Endothelial cell of hepatic sinusoid (primary cell): ENCODE data around the gene TMEM95.

Experiments
- in situ Hi-C: cut with HindIII; loops from 2 replicates; pipeline ENCODE4 v1.10.0; 2017; ENCODE audit warnings: low sequenced_read_pairs

TMEM95 gene

DNA sequence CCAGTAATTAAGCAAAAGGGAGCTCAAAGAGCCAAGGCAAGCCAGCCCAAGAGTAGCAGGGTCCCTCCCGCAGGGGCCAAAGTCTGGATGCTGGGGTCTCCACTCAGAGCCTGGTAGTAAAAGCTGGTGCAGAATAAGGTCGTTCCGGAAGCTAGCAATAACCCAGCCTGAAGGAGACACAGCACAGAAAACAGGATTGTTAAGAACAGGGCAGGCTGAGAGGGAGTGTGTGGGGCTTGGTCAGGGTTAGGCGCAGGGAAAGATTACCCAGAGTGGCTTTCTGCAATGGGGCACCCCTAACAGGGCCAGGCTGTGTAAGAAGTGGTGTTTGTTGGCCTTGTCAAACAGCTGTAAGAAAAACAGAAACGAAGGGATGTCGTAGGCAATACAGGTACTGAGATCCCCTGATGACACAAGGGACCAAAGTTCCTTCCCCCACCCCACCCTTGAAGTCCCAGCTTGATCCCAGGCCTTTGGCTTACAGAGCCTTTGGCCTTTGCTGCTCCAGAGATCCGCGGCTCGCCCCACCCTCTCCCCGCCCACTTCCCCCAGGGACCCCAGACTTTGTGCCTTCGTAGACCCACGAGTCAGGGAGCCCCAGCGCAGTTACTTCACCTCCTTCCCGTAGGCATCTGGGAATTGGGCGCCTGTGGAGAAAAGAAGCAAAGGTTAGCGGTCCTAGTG is 48.2 kb downstream of the TMEM95 start:
- in situ Hi-C loops, result no loop called here

DNA sequence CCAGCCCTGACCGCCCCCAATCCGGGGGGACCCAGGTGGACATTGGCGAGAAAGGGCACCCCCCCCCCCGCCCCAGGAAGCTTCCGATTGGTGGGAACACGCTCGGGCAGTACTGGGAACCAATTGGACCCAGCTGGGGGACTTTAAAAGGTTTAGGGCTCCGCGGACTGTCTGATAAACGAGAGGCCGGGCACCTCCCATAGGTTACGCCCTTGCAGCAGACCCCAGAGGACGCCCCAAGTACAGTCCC is 48.7 kb downstream of the TMEM95 start:
- in situ Hi-C loops, result no loop called here

GRCh38 chr17:7403977-7404736 is 49.2 kb downstream of the TMEM95 start, which contains the start of gene TMEM256:
TMEM256 (minus strand) TSS chr17:7404097; CDS start chr17:7404084, 13 bp downstream.
- in situ Hi-C loops, result no loop called here

DNA sequence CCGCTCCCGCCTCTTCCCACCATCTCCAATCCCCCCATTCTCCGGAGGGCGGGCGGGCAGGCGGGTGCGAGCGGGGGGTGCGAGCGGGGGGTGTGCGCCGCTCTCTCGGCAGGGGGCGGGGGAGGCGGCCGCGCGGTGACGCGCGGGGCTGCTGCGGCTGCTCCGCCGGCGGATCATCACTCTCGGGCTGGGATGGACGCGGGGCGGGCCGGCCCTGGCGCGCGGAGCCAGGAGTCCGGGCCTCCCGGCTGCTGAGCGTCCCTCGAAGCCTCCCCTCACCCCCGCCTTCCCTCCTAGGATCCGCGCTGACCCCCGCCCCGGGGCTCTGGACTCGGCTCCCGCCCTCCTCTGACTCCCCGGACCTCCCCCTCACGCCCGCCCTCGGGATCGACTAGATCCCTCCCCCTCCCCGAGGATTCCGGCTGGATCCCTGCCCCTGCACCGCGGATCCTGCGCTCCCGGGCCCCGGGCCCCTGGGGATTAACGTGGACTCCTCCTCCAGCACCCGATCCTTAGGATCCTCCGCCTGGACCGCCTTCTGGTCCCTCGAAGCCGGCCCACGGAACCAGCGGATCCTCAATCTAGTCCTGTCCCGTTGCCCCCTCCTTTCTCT is 49.9 kb downstream of the TMEM95 start:
- in situ Hi-C loops, result no loop called here

GRCh38 chr17:7405350-7406234 is 50.6 kb downstream of the TMEM95 start:
- in situ Hi-C loops, result no loop called here

DNA sequence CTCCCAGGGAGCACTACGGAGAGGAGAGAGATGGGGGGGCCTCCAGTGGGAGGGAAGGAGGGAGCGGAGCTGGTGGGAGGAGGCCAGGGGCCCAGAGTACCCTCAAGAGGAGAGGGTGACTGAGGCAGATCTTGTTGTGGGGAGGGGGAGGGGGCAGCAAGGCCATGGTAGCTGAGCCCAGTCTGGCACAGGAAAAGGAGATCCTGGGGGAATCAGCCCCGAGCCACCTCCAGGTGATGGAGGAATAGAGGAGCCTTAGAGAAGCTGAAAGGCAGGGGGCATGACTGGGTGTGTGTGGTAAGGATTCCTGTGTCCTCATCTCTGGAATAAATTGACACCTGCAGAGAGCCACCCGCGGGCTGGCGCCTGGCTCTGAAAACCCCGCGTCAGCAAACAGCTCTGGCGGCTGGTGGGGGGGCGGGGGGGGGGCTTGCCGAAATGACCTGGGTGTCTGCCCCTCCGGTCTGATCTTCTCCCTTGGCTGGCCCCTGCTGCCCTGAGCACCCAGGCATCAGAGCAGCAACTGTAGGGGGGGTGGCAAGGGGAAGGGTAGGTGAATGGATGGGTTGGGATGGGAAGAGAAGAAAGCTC is 51.4 kb downstream of the TMEM95 start:
- in situ Hi-C loops, result no loop called here
